H1 (cell line): ENCODE data around the gene STARD3. TPM values are rescaled to one million over a fixed set of nuclear protein-coding genes. Genes with fewer than 3 reads are reported as not detected.

Experiments used
- CTCF ChIA-PET: fragments of 300-600 bp; sonication (Branson Sonifier 250); formaldehyde crosslinking; loops from one replicate; lab custom pipeline; 2021; ENCODE audit not compliant: partially characterized antibody; lab: Charles Lee
- POLR2A ChIA-PET: fragments of 300-600 bp; sonication (Branson Sonifier 250); formaldehyde crosslinking; loops from one replicate; lab custom pipeline; 2021; ENCODE audit warnings: inconsistent platforms; ENCODE audit not compliant: partially characterized antibody; lab: Charles Lee
- DNase-seq, 2 experiments: peaks; one replicate each; pipeline versions ENCODE4 v3.0.0 to v3.0.0-alpha.2; 2010 to 2022; ENCODE audit warnings: low spot score in 2 of 2, low read depth in 1 of 2, mixed read lengths in 1 of 2
- FAIRE-seq: peaks from 2 replicates; lab custom pipeline; 2011; peaks lifted over from hg19 to GRCh38; lab: Jason Lieb, UNC
- H2AFZ ChIP-seq: 2 replicates; pipeline ENCODE4 v1.8.1; 2012; ENCODE audit warnings: low read length, inconsistent platforms
- H2AK5ac ChIP-seq: 2 replicates; pipeline ENCODE4 v1.6.1; 2013; ENCODE audit warnings: low read depth, low read length
- H2BK120ac ChIP-seq: replicated peaks from 2 replicates; pipeline ENCODE3; 2013; ENCODE audit warnings: low read depth, low read length, inconsistent platforms
- H2BK12ac ChIP-seq: 2 replicates; pipeline ENCODE4 v1.6.1; 2013; ENCODE audit warnings: low read depth, low read length
- H2BK15ac ChIP-seq: 2 replicates; pipeline ENCODE4 v1.6.1; 2013; ENCODE audit warnings: low read length
- H2BK20ac ChIP-seq: 2 replicates; pipeline ENCODE4 v1.6.1; 2013; ENCODE audit warnings: low read length
- H2BK5ac ChIP-seq: 2 replicates; pipeline ENCODE4 v1.6.1; 2013; ENCODE audit warnings: low read depth, low read length
- H3K14ac ChIP-seq: 2 replicates; pipeline ENCODE4 v1.6.1; 2013; ENCODE audit warnings: inconsistent platforms; ENCODE audit not compliant: insufficient read length
- H3K18ac ChIP-seq: 2 replicates; pipeline ENCODE4 v1.6.1; 2013; ENCODE audit warnings: low read length; ENCODE audit errors: extremely low read depth
- H3K23ac ChIP-seq: 2 replicates; pipeline ENCODE4 v1.6.1; 2013; ENCODE audit warnings: inconsistent platforms; ENCODE audit not compliant: insufficient read length
- H3K23me2 ChIP-seq: 2 replicates; pipeline ENCODE4 v1.6.1; 2013; ENCODE audit warnings: low read depth, low read length
- H3K27ac ChIP-seq: 2 replicates; pipeline ENCODE4 v1.6.1; 2011; ENCODE audit warnings: low read depth, low read length, inconsistent platforms
- H3K27me3 ChIP-seq, 4 experiments: replicated peaks in 1 of 4; 1 replicate in 1 of 4; 2 replicates in 3 of 4; pipeline versions ENCODE4 v1.6.1 to v1.8.1; 2011 to 2013; ENCODE audit warnings: low read length in 3 of 4, mild to moderate bottlenecking in 3 of 4, inconsistent platforms in 2 of 4, mixed read lengths in 2 of 4, moderate library complexity in 1 of 4; ENCODE audit not compliant: control insufficient read depth in 3 of 4, insufficient read depth in 3 of 4; ENCODE audit errors: extremely low read depth in 1 of 4
- H3K36me3 ChIP-seq, 4 experiments: 2 replicates each; pipeline versions ENCODE4 v1.6.1 to v1.8.1; 2011 to 2013; ENCODE audit warnings: mild to moderate bottlenecking in 4 of 4, low read length in 3 of 4, moderate library complexity in 2 of 4, control low read depth in 1 of 4, inconsistent platforms in 1 of 4; ENCODE audit not compliant: insufficient read depth in 4 of 4, control insufficient read depth in 2 of 4
- H3K4ac ChIP-seq: replicated peaks from 2 replicates; pipeline ENCODE3; 2013; ENCODE audit warnings: low read length, low read depth, mixed read lengths, inconsistent platforms; ENCODE audit not compliant: insufficient read length
- H3K4me1 ChIP-seq, 4 experiments: replicated peaks in 1 of 4; 1 replicate in 1 of 4; 2 replicates in 3 of 4; pipeline versions ENCODE4 v1.6.1 to v1.8.1; 2011 to 2013; ENCODE audit warnings: low read length in 3 of 4, inconsistent platforms in 2 of 4, mixed read lengths in 1 of 4; ENCODE audit not compliant: insufficient read depth in 4 of 4, control insufficient read depth in 3 of 4
- H3K4me2 ChIP-seq, 2 experiments: 2 replicates each; pipeline versions ENCODE4 v1.6.1 to v1.8.1; 2011 to 2013; ENCODE audit warnings: low read depth in 2 of 2, low read length in 2 of 2, control low read depth in 1 of 2, inconsistent platforms in 1 of 2, mild to moderate bottlenecking in 1 of 2; ENCODE audit not compliant: insufficient read depth in 1 of 2
- H3K4me3 ChIP-seq, 4 experiments: fragments of 200-600, 300-600 bp in 1 of 4; sonication (generic), shearing (Covaris generic), sonication (Bioruptor Twin) in 1 of 4; 2 replicates each; pipeline versions ENCODE4 v1.5.1 to v1.8.1; 2011 to 2016; ENCODE audit warnings: low read length in 4 of 4, low read depth in 3 of 4, control low read depth in 2 of 4, inconsistent platforms in 2 of 4, mild to moderate bottlenecking in 2 of 4, mixed read lengths in 1 of 4, moderate library complexity in 1 of 4; ENCODE audit not compliant: insufficient read depth in 2 of 4; ENCODE audit errors: extremely low read depth in 1 of 4
- H3K56ac ChIP-seq: replicated peaks from 2 replicates; pipeline ENCODE3; 2013; ENCODE audit warnings: low read depth, mild to moderate bottlenecking, mixed read lengths, low read length, inconsistent platforms; ENCODE audit not compliant: insufficient read length
- H3K79me1 ChIP-seq: 2 replicates; pipeline ENCODE4 v1.6.1; 2013; ENCODE audit warnings: low read depth, low read length, control low read depth
- H3K79me2 ChIP-seq, 2 experiments: 2 replicates each; pipeline versions ENCODE4 v1.6.1 to v1.8.1; 2012 to 2013; ENCODE audit warnings: low read length in 2 of 2, mild to moderate bottlenecking in 2 of 2, inconsistent platforms in 1 of 2; ENCODE audit not compliant: insufficient read depth in 2 of 2, control insufficient read depth in 1 of 2
- H3K9ac ChIP-seq, 4 experiments: replicated peaks in 1 of 4; 1 replicate in 1 of 4; 2 replicates in 3 of 4; pipeline versions ENCODE4 v1.6.1 to v1.8.1; 2011 to 2013; ENCODE audit warnings: low read depth in 3 of 4, low read length in 3 of 4, control low read depth in 2 of 4, mild to moderate bottlenecking in 2 of 4, moderate library complexity in 2 of 4, inconsistent platforms in 1 of 4; ENCODE audit errors: extremely low read depth in 1 of 4
- H3K9me3 ChIP-seq, 2 experiments: 2 replicates each; pipeline versions ENCODE4 v1.6.1 to v1.8.1; 2012 to 2013; ENCODE audit warnings: mild to moderate bottlenecking in 2 of 2, moderate library complexity in 2 of 2, control low read depth in 1 of 2, inconsistent platforms in 1 of 2, low read depth in 1 of 2, low read length in 1 of 2, mixed read lengths in 1 of 2; ENCODE audit not compliant: insufficient read depth in 2 of 2
- H4K20me1 ChIP-seq, 2 experiments: replicated peaks in 1 of 2; 2 replicates each; pipeline versions ENCODE3 to v1.8.1; 2011 to 2013; ENCODE audit warnings: inconsistent platforms in 2 of 2, low read length in 2 of 2, mild to moderate bottlenecking in 1 of 2; ENCODE audit not compliant: insufficient read depth in 2 of 2, control insufficient read depth in 1 of 2
- H4K5ac ChIP-seq: 2 replicates; pipeline ENCODE4 v1.6.1; 2013; ENCODE audit warnings: low read length, low read depth, mixed read lengths, inconsistent platforms; ENCODE audit not compliant: insufficient read length
- H4K8ac ChIP-seq: 2 replicates; pipeline ENCODE4 v1.8.0; 2013; ENCODE audit warnings: mild to moderate bottlenecking, moderate library complexity, low read length, inconsistent platforms; ENCODE audit not compliant: insufficient read depth; ENCODE audit errors: extremely low read depth
- H4K91ac ChIP-seq: replicated peaks from 2 replicates; pipeline ENCODE3; 2013; ENCODE audit warnings: low read length, mixed read lengths, inconsistent platforms; ENCODE audit not compliant: insufficient read length
- ATF3 ChIP-seq: IDR thresholded peaks from 2 replicates; pipeline ENCODE4 v1.6.1; 2011; ENCODE audit warnings: low read depth, mild to moderate bottlenecking, low read length; ENCODE audit not compliant: insufficient read depth
- CBX5 ChIP-seq: fragments of 300-800, 300-1000 bp; sonication (generic); IDR thresholded peaks from 2 replicates; pipeline ENCODE4 v1.7.1; 2016; ENCODE audit warnings: antibody characterized with exemption, low read length, low read depth
- EP300 ChIP-seq, 2 experiments: IDR thresholded peaks; 1 replicate in 1 of 2; 2 replicates in 1 of 2; pipeline ENCODE4 v1.6.1; 2011 to 2012; ENCODE audit warnings: low read depth in 2 of 2, low read length in 2 of 2, mild to moderate bottlenecking in 2 of 2, borderline replicate concordance in 1 of 2, inconsistent platforms in 1 of 2, moderate library complexity in 1 of 2
- KDM4A ChIP-seq: IDR thresholded peaks from one replicate; pipeline ENCODE4 v1.7.1; 2012; ENCODE audit warnings: low read depth, mild to moderate bottlenecking, moderate library complexity, low read length, inconsistent platforms; ENCODE audit not compliant: severe bottlenecking
- POLR2AphosphoS5 ChIP-seq: IDR thresholded peaks from 2 replicates; pipeline ENCODE4 v1.6.1; 2011; ENCODE audit warnings: low read depth, low read length
- RAD21 ChIP-seq, 2 experiments: IDR thresholded peaks in 1 of 2; conservative IDR thresholded peaks in 1 of 2; 2 replicates each; pipeline ENCODE4 v1.6.1; 2011; ENCODE audit warnings: low read depth in 2 of 2, low read length in 2 of 2, improper control_type of control experiment in 1 of 2, inconsistent platforms in 1 of 2, mild to moderate bottlenecking in 1 of 2, moderate library complexity in 1 of 2
- RBBP5 ChIP-seq: IDR thresholded peaks from 2 replicates; pipeline ENCODE4 v1.7.1; 2012; ENCODE audit warnings: low read depth, mild to moderate bottlenecking, inconsistent platforms, low read length, moderate library complexity, borderline replicate concordance
- SP2 ChIP-seq: IDR thresholded peaks from 2 replicates; pipeline ENCODE4 v1.6.1; 2012; ENCODE audit warnings: mild to moderate bottlenecking, low read length, inconsistent platforms
- TCF12 ChIP-seq: IDR thresholded peaks from 2 replicates; pipeline ENCODE4 v1.6.1; 2011; ENCODE audit warnings: low read depth, mild to moderate bottlenecking, low read length
- ZNF274 ChIP-seq: IDR thresholded peaks from 2 replicates; pipeline ENCODE4 v1.7.0; 2012; ENCODE audit warnings: low read length, borderline replicate concordance; ENCODE audit errors: extremely low read depth
- WGBS, 2 experiments: shearing (Covaris generic) in 1 of 2; methylation state at CpG; one replicate each; pipeline versions ENCODE4 v1.1.6 to v1.1.7; 2013 to 2015; ENCODE audit warnings: low lambda C conversion rate in 2 of 2, mixed read lengths in 2 of 2, inconsistent platforms in 1 of 2, low coverage in 1 of 2, missing lambda C conversion rate in 1 of 2; ENCODE audit not compliant: insufficient replicate concordance in 2 of 2, insufficient coverage in 1 of 2, insufficient read length in 1 of 2; ENCODE audit errors: extremely low coverage in 1 of 2, missing lambda C conversion rate in 1 of 2; 5-methylcytosine and 5-hydroxymethylcytosine counted together
- polyA plus RNA-seq, 7 experiments: library from polyadenylated mRNA; depleted of rRNA in 3 of 7; stranded (reverse) in 5 of 7; unstranded in 2 of 7; fragments of >200 nt in 5 of 7; fragments of 200-250 nt in 2 of 7; gene quantifications; 1 replicate in 5 of 7; 2 replicates in 1 of 7; 4 replicates in 1 of 7; pipeline versions ENCODE4 v1.2.1 to v1.2.3, GENCODE V29; 2011 to 2013; ENCODE audit warnings: missing spikeins in 2 of 7, mixed read lengths in 2 of 7
- total RNA-seq: library from RNA; stranded (reverse); fragmentation: NEBNext Ultra II Directional; extraction: Animal tissue kit (Norgen Biotek cat#: 25700); gene quantifications from 2 replicates; pipeline ENCODE4 v1.2.1, GENCODE V29; 2021

Gene STARD3
- total and polyA plus RNA-seq, 2 of the 8 experiments (the other 6 are each of a cell fraction or from before 2014, with no cell fraction given), result 47.6 to 80.3 TPM

GRCh38 chr17:39705786-39706348 lies 68.9 kb downstream of the STARD3 start:
- peak overlapping the region in 2 of 4 experiments; percentile 9 to 38; a peak in 3 of 7 replicates for H3K9ac ChIP-seq
- H3K18ac ChIP-seq, result peak overlapping the region; percentile 75; the same call in 1 of the 2 replicates
- peaks cover 22% of the 10 kb centered on the region for H3K79me1 ChIP-seq
- no peak overlapping the region; the same call in 1 of the 2 replicates for H4K8ac ChIP-seq
- no peak overlapping the region for H3K23ac ChIP-seq
- no peak overlapping the region for H4K91ac ChIP-seq
- H3K36me3 ChIP-seq, result peaks cover 18 to 43% (median 35%) of the 10 kb centered on the region in 4 experiments
- FAIRE-seq, result no peak
- H3K27me3 ChIP-seq, result no peaks in the 10 kb centered on the region
- no peaks in the 10 kb centered on the region for H3K9me3 ChIP-seq
- H4K20me1 ChIP-seq, result peaks cover 29 to 44% of the 10 kb centered on the region in 2 experiments
- no peak for DNase-seq
- peak overlapping the region; percentile 72 for H3K27ac ChIP-seq
- peaks cover 9% of the 10 kb centered on the region for H3K23me2 ChIP-seq
- peak overlapping the region; percentile 67 for H2BK5ac ChIP-seq
- no peak overlapping the region for H2BK120ac ChIP-seq
- H2BK15ac ChIP-seq, result 0 out of 2 replicates have a peak overlapping the region, but pooled peaks have one; percentile 81
- H2AFZ ChIP-seq, result no peak overlapping the region
- POLR2A ChIA-PET, result interaction anchor here (0.9 to 38.1 kb wide), 9 partner anchors 9 to 255 kb away, joined by 3 to 708 read pairs (median 6); partner anchors contain the start of genes MED1, MIEN1, PGAP3 and PNMT
- CTCF ChIA-PET, result interaction anchor here (0.8 to 52.4 kb wide), 7 partner anchors 10 to 72 kb away, joined by 3 to 1885 read pairs (median 7); partner anchors contain the start of genes MIEN1, PPP1R1B and STARD3
- H4K5ac ChIP-seq, result peak overlapping the region; percentile 10
- no peak overlapping the region for H3K4ac ChIP-seq
- H3K4me2 ChIP-seq, result peak overlapping the region; percentile 63 to 88; a peak in 1 of 4 replicates
- no peak overlapping the region for H3K14ac ChIP-seq
- no peak overlapping the region for H3K56ac ChIP-seq
- no peak overlapping the region for H2AK5ac ChIP-seq
- H3K4me1 ChIP-seq, result peaks cover 12 to 43% (median 26%) of the 10 kb centered on the region in 4 experiments
- peak overlapping the region; percentile 75; the same call in 1 of the 2 replicates for H2BK12ac ChIP-seq
- 0 out of 2 replicates have a peak overlapping the region, but pooled peaks have one; percentile 34 for H2BK20ac ChIP-seq
- peak overlapping the region in 1 of 4 experiments; percentile 26; a peak in 1 of 8 replicates for H3K4me3 ChIP-seq
- WGBS, 2 experiments, result 91% methylated on average over 9 of the region's 12 CpGs; no CpG with 5 or more reads in 1 of the 2 experiments
- H3K79me2 ChIP-seq, result peaks cover 38 to 91% of the 10 kb centered on the region in 2 experiments
- TF ChIP-seq ATF3, result no peak
- no peak for TF ChIP-seq ZNF274
- no peak for TF ChIP-seq TCF12
- TF ChIP-seq POLR2AphosphoS5, result no peak; the same call in 1 of the 2 replicates
- no peak for TF ChIP-seq SP2
- TF ChIP-seq KDM4A, result no peak
- TF ChIP-seq RBBP5, result no peak
- no peak for TF ChIP-seq EP300 (IDR thresholded peaks at IDR 0.05; ENCODE audit: borderline replicate concordance in 1 of 2, low read depth in 2 of 2, low read length in 2 of 2)
- no peak for TF ChIP-seq RAD21 (IDR thresholded peaks at IDR 0.05 in 1 of 2, conservative IDR thresholded peaks at IDR 0.05 in 1 of 2; ENCODE audit: low read depth in 2 of 2, low read length in 2 of 2)
- no peak for TF ChIP-seq CBX5
